GM19468 (cell line): Measurements from ENCODE around the gene TP53RK.

Source experiments
- ATAC-seq: cut with Tn5 transposase; IDR thresholded peaks from one replicate; pipeline ENCODE4 v1.9.1; 2021; ENCODE audit warnings: mild to moderate bottlenecking, moderate library complexity, moderate number of reproducible peaks; ENCODE audit not compliant: unreplicated experiment; ENCODE audit errors: extremely low read depth

TP53RK gene

GRCh38 chr20:46689082-46689753, at the start of gene TP53RK:
TSS of gene TP53RK (minus strand) at chr20:46689444. CDS start at chr20:46689414, 30 bp downstream.
- peak; percentile 67 for ATAC-seq

DNA sequence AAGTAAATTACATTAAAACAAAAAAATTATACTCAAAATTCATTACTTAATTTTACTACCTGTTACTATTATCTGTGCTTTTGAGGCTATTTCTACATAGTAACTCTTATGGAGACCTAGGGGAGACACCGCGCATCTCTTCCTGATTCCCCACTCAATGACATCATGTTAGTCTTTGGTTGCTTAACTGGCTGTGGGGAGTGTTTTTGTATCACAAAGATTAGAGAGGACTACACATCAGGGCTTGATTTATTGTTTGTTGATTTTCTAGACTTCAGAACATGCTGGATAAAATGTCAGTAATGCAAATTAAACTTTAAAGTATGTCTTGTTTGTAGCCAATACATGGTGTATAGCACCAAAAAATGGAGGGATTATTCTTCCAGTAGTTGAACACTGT, 46.2 kb upstream of the TP53RK start:
- ATAC-seq = no peak

- no peak for ATAC-seq
These were observed 42.5 kb upstream of the TP53RK start for GRCh38 chr20:46731770-46732169.

- no peak for ATAC-seq
These were observed 36.2 kb upstream of the TP53RK start for GRCh38 chr20:46725186-46726165.

- no peak for ATAC-seq
These were observed 35.2 kb upstream of the TP53RK start for GRCh38 chr20:46724343-46724959.

GRCh38 chr20:46723039-46723438, 33.8 kb upstream of the TP53RK start:
- no peak for ATAC-seq

GRCh38 chr20:46722450-46722849, 33.2 kb upstream of the TP53RK start:
- no peak for ATAC-seq

- ATAC-seq = no peak
These were observed 32.2 kb upstream of the TP53RK start for GRCh38 chr20:46721476-46721875.

- ATAC-seq = no peak
These were observed 31.7 kb upstream of the TP53RK start for GRCh38 chr20:46720776-46721425.

DNA sequence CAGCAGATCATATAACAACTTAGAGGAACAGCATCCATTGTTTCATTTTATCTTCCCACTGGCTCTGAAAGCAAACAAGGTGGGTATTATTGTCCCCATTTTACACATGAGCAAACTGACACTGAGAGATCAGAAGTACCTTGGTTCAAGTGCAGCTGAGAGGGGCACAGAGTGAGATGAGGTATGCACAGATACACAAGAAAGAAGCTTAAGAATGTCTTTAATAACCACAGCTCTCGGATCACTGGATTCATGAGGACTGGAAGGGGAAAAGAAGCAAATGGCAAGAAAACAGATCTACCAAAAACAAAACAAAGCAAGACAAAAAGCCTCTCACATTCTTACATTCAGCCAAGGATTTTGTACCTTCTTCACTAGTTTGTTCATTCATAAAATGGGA, 30.8 kb upstream of the TP53RK start:
- no peak for ATAC-seq

DNA sequence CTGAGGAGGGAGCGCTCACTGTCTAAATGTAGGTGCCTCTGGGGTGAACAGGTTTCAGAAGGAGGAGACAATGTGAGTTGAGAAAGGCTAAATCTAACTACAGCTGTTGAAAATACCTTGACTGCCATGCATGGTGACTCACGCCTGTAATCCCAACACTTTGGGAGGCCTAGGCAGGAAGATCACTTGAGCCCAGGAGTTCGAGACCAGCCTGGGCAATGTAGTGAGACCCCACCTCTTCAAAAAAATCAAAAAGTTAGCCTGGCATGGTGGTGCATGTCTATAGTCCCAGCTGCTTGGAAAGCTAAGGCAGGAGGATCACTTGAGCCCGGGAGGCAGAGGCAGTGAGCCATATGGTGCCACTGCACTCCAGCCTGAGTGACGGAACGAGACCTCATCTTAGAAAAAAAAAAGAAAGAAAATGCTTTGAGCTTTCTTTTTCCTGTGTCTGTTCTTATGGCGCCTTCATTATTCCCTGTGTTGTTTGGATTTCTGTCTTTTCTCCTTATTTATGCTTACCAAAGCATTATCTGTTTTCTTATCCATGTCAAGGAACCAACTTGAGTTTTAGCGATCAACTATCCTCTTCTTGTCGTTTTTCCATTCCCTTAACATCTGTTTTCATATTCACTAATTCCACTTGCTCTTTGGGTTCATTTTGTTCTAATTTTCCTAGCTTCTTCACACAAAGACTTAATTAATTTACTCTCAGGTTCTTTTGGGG, 28.7 kb upstream of the TP53RK start:
- no peak for ATAC-seq

DNA sequence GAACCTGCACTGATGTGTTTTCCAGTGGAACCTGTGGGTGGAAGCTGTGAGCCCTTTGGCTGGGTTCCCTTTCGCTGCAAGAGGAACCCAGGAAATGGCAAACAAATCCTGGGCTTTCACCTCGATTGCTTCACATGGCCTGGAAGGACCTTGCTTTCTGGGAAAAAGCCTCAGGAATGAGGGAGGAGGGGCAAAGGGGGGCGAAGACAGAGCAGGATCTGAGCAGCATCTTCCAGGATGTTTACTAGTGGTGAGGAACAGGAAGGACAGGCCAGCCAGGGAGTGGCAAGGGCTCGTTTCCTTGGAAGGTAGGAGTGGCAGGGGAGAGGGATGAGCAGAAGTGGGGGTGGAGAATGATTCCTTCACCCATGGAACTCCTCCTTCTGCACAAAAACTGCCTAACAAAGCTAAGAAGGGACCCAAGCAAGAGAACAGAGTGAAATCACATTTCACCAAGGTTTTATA, 26.1 kb upstream of the TP53RK start:
- no peak for ATAC-seq

GRCh38 chr20:46713957-46714834, 25.0 kb upstream of the TP53RK start:
- ATAC-seq = no peak

GRCh38 chr20:46712056-46712636, 22.9 kb upstream of the TP53RK start:
- no peak for ATAC-seq

GRCh38 chr20:46710153-46710913, 21.1 kb upstream of the TP53RK start:
- no peak for ATAC-seq

GRCh38 chr20:46709459-46710152, 20.4 kb upstream of the TP53RK start, which contains the start of gene SLC2A10:
TSS of gene SLC2A10 (plus strand) at chr20:46709649. CDS start at chr20:46709737, 88 bp downstream.
- no peak for ATAC-seq

- no peak for ATAC-seq
These were observed 19.8 kb upstream of the TP53RK start for GRCh38 chr20:46709055-46709458.
